Activated T-cell treated with anti-CD3 and anti-CD28 coated beads for 1 hour (primary cell): ENCODE data around the gene PAM16.
"Not testable (repeated sequence)": the region's sequence is repeated elsewhere in the genome, so short reads cannot be mapped to it uniquely, and the experiment has no call there.

ENCODE experiments used
- DNase-seq: peaks from one replicate; pipeline ENCODE4 v3.0.0-alpha.2; 2020; ENCODE audit warnings: low read depth

The PAM16 gene

GRCh38 chr16:4334724-4335495 is 16.2 kb downstream of the PAM16 start:
- DNase-seq = no peak

GRCh38 chr16:4333714-4334113 is 17.4 kb downstream of the PAM16 start:
- not testable (repeated sequence) for DNase-seq

GRCh38 chr16:4333308-4333638 is 17.8 kb downstream of the PAM16 start:
- no peak for DNase-seq

GRCh38 chr16:4332623-4333307 is 18.4 kb downstream of the PAM16 start:
- DNase-seq = no peak

GRCh38 chr16:4332083-4332482 is 19.0 kb downstream of the PAM16 start:
- DNase-seq = no peak

GRCh38 chr16:4330277-4330874 is 20.7 kb downstream of the PAM16 start:
- peak; percentile 72 for DNase-seq

- DNase-seq = no peak
Observed at GRCh38 chr16:4328782-4329775, 22.0 kb downstream of the PAM16 start.

- DNase-seq = peak; percentile 46
Observed at GRCh38 chr16:4328046-4328781, 22.9 kb downstream of the PAM16 start.

GRCh38 chr16:4327386-4328045 is 23.6 kb downstream of the PAM16 start:
- no peak for DNase-seq

- DNase-seq = no peak
Observed at GRCh38 chr16:4325253-4325758, 25.8 kb downstream of the PAM16 start.

- DNase-seq = no peak
Observed at GRCh38 chr16:4324492-4325252, 26.4 kb downstream of the PAM16 start.

GRCh38 chr16:4323845-4324488 is 27.2 kb downstream of the PAM16 start:
- no peak for DNase-seq

GRCh38 chr16:4323071-4323844 is 27.9 kb downstream of the PAM16 start:
- no peak for DNase-seq

- DNase-seq = no peak
Observed at GRCh38 chr16:4322121-4323052, 28.7 kb downstream of the PAM16 start.

GRCh38 chr16:4321286-4322120 is 29.6 kb downstream of the PAM16 start:
- DNase-seq = no peak

- DNase-seq = no peak
Observed at GRCh38 chr16:4320571-4321137, 30.5 kb downstream of the PAM16 start.
